SIG-M5 treated with dmso at 0.1 percent for 504 hours (cell line): ENCODE data around the gene SPCS2.
"Not testable (repeated sequence)": the region's sequence is repeated elsewhere in the genome, so short reads cannot be mapped to it uniquely, and the experiment has no call there.

ENCODE experiments used
- DNase-seq: peaks from one replicate; lab custom pipeline; 2025; ENCODE audit not compliant: unreplicated experiment; lab: John Stamatoyannopoulos, UW

The SPCS2 gene

DNA sequence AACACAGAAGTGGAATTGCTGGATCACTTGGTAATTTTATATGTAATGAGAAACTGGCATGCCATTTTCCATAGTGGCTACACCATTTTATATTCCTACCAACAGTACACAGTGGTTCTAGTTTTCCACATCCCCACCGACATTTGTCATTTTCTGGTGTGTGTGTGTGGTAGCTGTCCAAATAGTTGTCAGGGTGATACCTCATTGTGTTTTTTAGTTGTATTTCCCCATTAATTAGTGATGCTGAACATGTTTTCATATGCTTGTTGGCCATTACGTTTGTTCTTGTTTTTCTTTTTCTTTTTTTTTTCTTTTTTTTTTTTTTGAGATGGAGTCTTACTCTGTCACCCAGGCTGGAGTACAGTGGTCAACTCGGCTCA is 51.9 kb downstream of the SPCS2 start:
- DNase-seq, result no peak

- DNase-seq, result no peak
Measured at GRCh38 chr11:75001686-75002085, 52.6 kb downstream of the SPCS2 start.

GRCh38 chr11:75002516-75002915 is 53.5 kb downstream of the SPCS2 start:
- no peak for DNase-seq

DNA sequence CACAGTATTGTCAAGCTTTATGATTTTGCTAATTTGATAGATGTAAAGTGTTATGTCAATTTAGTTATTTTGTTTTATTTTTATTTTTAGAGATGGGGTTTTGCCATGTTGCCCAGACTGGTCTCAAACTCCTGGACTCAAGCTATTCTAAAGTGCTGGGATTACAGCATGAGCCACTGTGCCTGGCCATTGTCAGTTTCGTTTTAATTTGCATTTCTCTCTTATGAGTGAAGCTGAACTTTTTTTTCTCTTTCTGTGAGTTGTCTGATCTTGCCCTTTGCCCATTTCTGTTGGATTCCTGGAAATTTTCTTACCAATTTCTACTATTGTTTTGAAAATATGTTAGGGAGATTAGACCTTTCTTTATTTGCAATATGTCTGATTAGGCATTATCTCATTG is 55.1 kb downstream of the SPCS2 start:
- DNase-seq, result no peak

- no peak for DNase-seq
Measured at GRCh38 chr11:75011357-75011756, 62.3 kb downstream of the SPCS2 start.

GRCh38 chr11:75011872-75012271 is 62.8 kb downstream of the SPCS2 start:
- no peak for DNase-seq

DNA sequence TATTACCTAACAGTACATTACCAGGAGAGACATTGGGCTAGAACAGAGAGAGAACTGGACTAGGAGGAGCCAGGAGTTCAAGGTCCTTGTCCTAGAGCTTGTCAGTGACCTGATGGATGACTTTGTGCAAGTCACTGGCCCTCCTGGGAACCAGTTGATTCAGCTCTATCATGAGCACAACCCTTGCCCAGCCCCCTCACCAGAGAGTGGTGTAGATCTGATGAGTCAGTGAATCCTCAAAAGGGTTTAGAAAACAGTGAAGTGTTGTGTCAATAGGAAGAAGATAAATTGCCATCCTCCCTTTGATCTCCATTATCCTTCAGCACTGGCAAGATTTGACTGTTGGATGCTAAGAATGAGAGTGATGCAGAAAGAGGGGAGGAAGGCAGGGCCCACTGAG is 64.0 kb downstream of the SPCS2 start:
- DNase-seq, result no peak

DNA sequence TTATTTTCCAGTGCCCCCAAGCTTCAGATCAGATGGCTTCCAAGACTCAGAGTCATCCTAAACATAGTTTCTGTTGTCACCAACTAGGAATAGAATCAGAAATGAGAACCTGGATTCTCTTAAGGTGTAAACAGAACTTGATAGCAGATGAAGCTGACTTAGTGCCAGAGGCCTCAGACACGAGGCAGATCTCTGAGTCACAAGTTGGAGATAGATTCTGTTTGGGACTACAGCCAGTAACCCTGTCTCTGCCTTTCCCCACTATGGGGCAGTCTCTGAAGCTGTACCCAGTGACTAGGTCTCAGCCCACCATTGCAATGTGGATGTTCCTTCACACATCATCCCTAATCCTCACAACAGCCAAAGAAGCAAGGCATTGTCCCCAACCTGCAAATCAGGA is 65.1 kb downstream of the SPCS2 start:
- no peak for DNase-seq

DNA sequence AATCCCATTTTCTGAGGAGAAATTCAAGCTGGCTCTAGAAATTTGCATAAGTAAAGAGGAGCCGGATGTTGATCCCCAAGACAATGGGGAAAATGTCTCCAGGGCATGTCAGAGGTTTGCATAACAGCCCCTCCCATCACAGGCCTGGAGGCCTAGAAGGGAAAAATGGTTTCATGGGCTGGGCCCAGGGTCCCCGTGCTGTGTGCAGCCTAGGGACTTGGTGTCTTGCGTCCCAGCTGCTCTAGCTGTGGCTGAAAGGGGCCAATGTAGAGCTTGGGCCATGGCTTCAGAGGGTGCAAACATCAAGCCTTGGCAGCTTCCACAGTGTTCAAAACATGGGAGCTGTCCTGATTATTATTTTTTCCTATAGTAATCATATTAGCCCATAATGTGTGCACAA is 70.1 kb downstream of the SPCS2 start:
- not testable (repeated sequence) for DNase-seq

GRCh38 chr11:75020328-75020727 is 71.3 kb downstream of the SPCS2 start:
- not testable (repeated sequence) for DNase-seq

- no peak for DNase-seq
Measured at GRCh38 chr11:75022296-75022695, 73.2 kb downstream of the SPCS2 start.

DNA sequence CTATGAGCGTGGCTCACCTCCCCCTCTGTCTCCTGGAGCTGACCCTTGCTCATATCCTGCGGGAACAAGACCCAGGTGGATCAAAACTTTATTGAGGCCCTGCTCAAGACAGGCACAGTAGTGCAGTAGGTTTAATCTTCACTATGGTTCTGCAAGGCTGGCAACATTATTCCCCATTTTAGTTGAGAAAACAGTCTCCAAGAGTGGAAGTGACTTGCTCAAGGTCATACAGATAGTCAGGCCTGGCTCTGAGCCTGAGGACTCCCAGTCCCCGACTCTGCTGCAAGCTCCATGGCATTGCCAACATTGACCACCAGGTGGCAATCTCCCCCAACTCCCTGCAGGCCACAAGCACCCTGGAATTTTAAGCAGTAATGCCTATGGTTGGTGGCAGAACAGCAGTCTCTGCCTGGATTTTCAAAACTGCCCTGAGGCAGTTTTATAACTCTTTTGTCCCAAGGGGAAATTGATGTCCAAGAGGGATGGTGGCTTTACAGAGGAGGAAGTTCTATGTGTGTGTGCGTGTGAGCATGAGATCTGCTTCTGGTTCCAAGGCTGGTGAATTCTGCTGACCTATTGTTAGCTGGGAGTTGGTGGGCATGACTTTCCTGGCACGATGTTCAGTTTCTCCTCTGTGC is 73.8 kb downstream of the SPCS2 start:
- peak; percentile 52 for DNase-seq

DNA sequence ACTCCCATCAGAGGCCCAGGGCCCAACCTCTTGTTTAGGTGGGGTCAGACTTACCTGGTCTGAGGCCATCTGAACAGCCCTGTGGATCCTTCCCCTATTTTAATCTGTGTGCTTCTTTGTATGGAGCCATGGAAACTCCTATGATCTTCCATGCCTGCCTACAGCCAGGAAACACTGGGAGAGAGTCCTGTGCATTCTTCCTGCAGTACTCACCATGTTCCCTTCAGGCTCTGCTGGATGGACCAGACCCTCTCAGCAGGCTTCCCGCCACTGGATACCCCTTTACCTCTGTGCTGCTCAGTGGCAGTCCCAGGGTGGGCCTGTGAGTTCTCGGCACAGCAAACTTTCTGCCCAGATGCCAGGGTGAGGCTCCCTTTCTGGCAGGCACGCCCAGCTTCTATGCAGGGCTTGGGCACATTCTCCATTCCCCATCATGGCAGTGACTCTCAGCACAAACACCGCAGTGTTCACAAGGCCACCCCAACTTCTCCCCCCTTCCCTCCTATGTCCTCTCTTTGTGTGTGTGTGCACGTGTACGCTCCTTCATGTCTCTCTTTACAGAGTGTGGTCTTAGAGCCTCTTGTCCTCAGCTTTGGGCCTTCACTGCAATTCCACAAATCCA is 74.5 kb downstream of the SPCS2 start:
- DNase-seq, result no peak

GRCh38 chr11:75024068-75024449 is 75.0 kb downstream of the SPCS2 start:
- DNase-seq, result no peak

DNA sequence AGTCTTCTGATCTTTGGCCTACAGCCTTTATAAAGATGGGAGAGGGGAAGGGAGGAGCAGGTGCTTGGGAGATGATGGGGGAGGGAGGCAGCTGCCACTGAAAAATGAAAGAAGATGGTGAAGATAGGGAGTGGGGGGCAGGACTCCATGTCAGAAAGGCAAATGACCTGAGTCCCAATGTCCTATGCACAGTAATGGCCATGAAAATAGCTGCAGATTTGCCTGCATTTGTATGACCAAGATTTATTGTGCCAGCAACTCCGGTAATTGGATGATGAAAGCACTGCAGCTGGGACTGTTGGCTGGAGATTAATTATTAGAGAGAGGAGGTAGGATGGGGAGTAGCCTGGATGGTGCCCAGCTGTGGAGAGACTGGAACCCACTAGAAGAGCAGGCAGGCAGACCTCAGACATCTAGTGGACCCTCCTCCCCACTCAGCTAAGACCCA is 75.7 kb downstream of the SPCS2 start:
- no peak for DNase-seq

GRCh38 chr11:75025561-75025960 is 76.5 kb downstream of the SPCS2 start:
- DNase-seq, result no peak

- DNase-seq, result no peak
Measured at GRCh38 chr11:75028321-75028720, 79.3 kb downstream of the SPCS2 start.
